ENCODE measurements around the gene TMEM184B.

Gene TMEM184B

DNA sequence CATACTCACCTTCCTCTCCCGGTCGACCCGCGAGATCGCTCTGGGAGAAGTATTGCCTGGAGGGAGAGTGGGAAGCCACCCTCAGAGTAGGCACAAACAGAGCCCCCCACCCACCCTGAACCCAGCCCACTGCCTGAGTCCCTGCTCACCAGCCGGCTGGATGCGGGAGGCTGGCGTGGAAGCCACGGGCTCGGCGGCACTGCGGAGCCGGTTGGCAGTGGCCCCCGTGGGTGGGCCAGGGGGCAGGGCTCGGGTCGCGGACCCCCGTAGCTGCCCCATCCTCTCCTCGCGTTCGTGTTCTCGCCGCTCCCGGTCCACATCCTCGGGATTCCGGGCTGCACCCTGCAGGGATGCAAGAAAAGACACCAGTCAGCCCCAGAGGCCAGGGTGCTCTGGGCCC is 21.4 kb upstream of the TMEM184B start:
- TF ChIP-seq, protein P1, sequence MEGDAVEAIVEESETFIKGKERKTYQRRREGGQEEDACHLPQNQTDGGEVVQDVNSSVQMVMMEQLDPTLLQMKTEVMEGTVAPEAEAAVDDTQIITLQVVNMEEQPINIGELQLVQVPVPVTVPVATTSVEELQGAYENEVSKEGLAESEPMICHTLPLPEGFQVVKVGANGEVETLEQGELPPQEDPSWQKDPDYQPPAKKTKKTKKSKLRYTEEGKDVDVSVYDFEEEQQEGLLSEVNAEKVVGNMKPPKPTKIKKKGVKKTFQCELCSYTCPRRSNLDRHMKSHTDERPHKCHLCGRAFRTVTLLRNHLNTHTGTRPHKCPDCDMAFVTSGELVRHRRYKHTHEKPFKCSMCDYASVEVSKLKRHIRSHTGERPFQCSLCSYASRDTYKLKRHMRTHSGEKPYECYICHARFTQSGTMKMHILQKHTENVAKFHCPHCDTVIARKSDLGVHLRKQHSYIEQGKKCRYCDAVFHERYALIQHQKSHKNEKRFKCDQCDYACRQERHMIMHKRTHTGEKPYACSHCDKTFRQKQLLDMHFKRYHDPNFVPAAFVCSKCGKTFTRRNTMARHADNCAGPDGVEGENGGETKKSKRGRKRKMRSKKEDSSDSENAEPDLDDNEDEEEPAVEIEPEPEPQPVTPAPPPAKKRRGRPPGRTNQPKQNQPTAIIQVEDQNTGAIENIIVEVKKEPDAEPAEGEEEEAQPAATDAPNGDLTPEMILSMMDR (IDR thresholded peaks at IDR 0.05; ENCODE audit: poor library complexity, severe bottlenecking), result no peak
- no peak for ATAC-seq (ENCODE audit: low read depth)
- Histone ChIP-seq H3K27me3 (ENCODE audit: insufficient read depth, poor library complexity, severe bottlenecking) (no peaks in the 10 kb centered on the region), H3K36me3 (ENCODE audit: low read depth) (peaks cover 81% of the 10 kb centered on the region), H3K4me1 (ENCODE audit: insufficient read depth, poor library complexity, severe bottlenecking) (peaks cover 14% of the 10 kb centered on the region), H3K9me3 (ENCODE audit: severe bottlenecking) (no peaks in the 10 kb centered on the region), H3K4me3 (ENCODE audit: severe bottlenecking) (no peak overlapping the region), H3K27ac (ENCODE audit: poor library complexity, severe bottlenecking) (peak overlapping the region; percentile 98)
- no peak for DNase-seq (ENCODE audit: low spot score)

DNA sequence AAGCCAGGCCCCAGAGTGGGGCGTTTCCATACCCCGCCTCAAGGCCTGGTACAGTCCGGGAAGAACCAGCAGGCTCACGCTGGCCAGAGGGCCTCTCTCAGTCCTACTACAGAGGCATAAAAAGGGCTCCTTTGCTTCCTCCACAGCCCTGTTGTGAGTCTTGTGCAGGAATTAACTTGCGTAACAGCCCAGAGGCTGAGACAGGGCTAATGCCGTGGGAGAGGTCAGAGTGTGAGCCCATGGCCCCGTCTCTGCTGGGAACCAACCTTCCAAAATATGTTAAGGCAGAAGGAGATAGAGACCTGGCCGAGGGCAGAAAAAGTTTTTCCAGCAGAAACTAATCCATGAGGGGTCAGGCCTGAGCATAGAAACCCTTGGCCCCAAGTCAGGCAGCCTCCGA is 19.9 kb upstream of the TMEM184B start:
- no peak overlapping the region for H3K4me3 ChIP-seq (ENCODE audit: severe bottlenecking)
- H3K9me3 ChIP-seq (ENCODE audit: severe bottlenecking), result no peaks in the 10 kb centered on the region
- H3K27ac ChIP-seq (ENCODE audit: poor library complexity, severe bottlenecking), result peak overlapping the region; percentile 15
- no peak for ATAC-seq (ENCODE audit: low read depth)
- TF ChIP-seq, protein P1 (IDR thresholded peaks at IDR 0.05; ENCODE audit: poor library complexity, severe bottlenecking), result no peak
- no peaks in the 10 kb centered on the region for H3K27me3 ChIP-seq (ENCODE audit: insufficient read depth, poor library complexity, severe bottlenecking)
- H3K4me1 ChIP-seq (ENCODE audit: insufficient read depth, poor library complexity, severe bottlenecking), result peaks cover 1% of the 10 kb centered on the region
- no peak for DNase-seq (ENCODE audit: low spot score)
- H3K36me3 ChIP-seq (ENCODE audit: low read depth), result peaks cover 80% of the 10 kb centered on the region

DNA sequence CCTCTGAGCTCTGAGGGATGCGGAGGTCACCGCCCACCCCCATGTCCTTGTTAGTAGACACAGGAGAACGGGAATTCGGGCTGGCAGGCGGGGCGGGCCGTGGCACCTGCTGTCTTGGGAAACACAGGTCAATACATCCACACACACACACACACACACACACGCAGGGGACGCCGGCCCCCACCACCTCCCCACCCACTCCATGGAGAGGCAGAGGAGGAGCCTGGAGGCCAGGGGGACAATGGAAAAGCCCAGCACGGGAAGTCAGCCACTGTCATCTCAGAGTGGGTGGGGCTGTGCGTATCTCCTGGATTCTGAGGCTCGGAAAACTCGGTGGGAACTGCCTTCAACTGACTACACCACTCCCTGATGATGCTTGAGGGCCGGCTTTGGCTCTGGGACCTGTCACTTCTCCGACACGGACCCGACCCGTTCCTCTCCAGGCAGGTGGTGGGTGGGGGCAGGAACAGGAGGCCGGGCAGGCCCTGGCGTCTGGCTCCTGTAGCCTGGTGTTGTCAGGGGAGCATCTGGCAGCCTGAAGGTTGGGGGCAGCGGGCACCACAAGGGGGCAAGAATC is 18.5 kb upstream of the TMEM184B start:
- DNase-seq (ENCODE audit: low spot score) (no peak), ATAC-seq (ENCODE audit: low read depth) (no peak)
- Histone ChIP-seq H3K27ac (ENCODE audit: poor library complexity, severe bottlenecking) (peak overlapping the region; percentile 16), H3K36me3 (ENCODE audit: low read depth) (peaks cover 72% of the 10 kb centered on the region), H3K4me3 (ENCODE audit: severe bottlenecking) (no peak overlapping the region), H3K27me3 (ENCODE audit: insufficient read depth, poor library complexity, severe bottlenecking) (no peaks in the 10 kb centered on the region), H3K4me1 (ENCODE audit: insufficient read depth, poor library complexity, severe bottlenecking) (no peaks in the 10 kb centered on the region), H3K9me3 (ENCODE audit: severe bottlenecking) (no peaks in the 10 kb centered on the region)
- TF ChIP-seq, protein P1 (IDR thresholded peaks at IDR 0.05; ENCODE audit: poor library complexity, severe bottlenecking), result no peak

DNA sequence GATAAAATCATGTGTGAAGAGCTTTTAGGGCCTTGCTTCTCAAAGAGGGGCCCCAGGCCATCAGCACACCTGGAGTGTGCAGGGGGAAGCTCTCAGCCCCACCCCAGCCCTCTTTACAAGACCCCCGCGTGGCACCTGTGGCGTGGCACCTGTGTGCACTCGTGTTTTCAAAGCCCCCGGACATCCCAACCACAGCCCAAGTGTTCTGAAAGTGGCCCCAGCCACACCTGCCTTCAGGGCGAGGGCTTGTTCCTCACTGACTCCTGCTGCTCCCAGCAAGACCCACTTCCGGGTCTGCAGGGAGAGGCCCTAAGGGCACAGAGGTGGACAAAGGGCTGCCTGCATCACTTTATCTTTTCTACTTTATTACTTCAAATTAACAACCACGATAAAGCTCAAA is 17.5 kb upstream of the TMEM184B start:
- H3K9me3 ChIP-seq (ENCODE audit: severe bottlenecking), result no peaks in the 10 kb centered on the region
- no peaks in the 10 kb centered on the region for H3K4me1 ChIP-seq (ENCODE audit: insufficient read depth, poor library complexity, severe bottlenecking)
- no peaks in the 10 kb centered on the region for H3K27me3 ChIP-seq (ENCODE audit: insufficient read depth, poor library complexity, severe bottlenecking)
- no peak for DNase-seq (ENCODE audit: low spot score)
- no peak overlapping the region for H3K4me3 ChIP-seq (ENCODE audit: severe bottlenecking)
- peaks cover 65% of the 10 kb centered on the region for H3K36me3 ChIP-seq (ENCODE audit: low read depth)
- peak overlapping the region; percentile 16 for H3K27ac ChIP-seq (ENCODE audit: poor library complexity, severe bottlenecking)
- ATAC-seq (ENCODE audit: low read depth), result 0 out of 3 replicates have a peak, but pooled peaks have one; percentile 1
- TF ChIP-seq, protein P1 (IDR thresholded peaks at IDR 0.05; ENCODE audit: poor library complexity, severe bottlenecking), result no peak

DNA sequence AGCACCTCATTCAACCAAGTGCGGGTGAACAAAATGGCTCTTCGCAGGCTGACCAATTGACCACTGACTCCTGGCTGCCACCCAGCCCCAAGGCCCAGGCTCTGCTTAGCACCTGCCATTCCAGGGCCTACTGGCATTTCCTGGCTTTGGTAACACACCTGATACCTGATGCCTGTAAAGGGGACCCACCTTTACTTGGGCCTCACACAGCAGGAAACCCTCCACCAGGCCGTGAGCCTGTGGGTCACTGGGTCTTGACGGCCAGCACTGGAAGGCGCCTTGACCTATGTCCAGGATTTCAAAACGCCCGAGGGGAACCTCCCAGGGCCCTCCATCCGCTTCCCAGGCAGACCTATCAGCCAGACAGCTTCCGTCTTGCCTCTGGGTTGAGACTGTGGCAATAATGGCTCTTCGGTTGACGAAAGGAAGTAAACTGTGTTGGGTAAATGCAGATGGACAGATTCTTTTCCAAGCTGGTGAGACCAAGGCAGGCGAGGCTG is 16.8 kb upstream of the TMEM184B start:
- Histone ChIP-seq H3K9me3 (ENCODE audit: severe bottlenecking) (no peaks in the 10 kb centered on the region), H3K27ac (ENCODE audit: poor library complexity, severe bottlenecking) (peak overlapping the region; percentile 16), H3K4me3 (ENCODE audit: severe bottlenecking) (no peak overlapping the region), H3K4me1 (ENCODE audit: insufficient read depth, poor library complexity, severe bottlenecking) (no peaks in the 10 kb centered on the region), H3K27me3 (ENCODE audit: insufficient read depth, poor library complexity, severe bottlenecking) (no peaks in the 10 kb centered on the region), H3K36me3 (ENCODE audit: low read depth) (peaks cover 59% of the 10 kb centered on the region)
- no peak for DNase-seq (ENCODE audit: low spot score)
- TF ChIP-seq, protein P1 (IDR thresholded peaks at IDR 0.05; ENCODE audit: poor library complexity, severe bottlenecking), result no peak
- 0 out of 3 replicates have a peak, but pooled peaks have one; percentile 6 for ATAC-seq (ENCODE audit: low read depth)
